OCI-LY7 (cell line): ENCODE measurements around the gene DCLK3.

ENCODE experiments used
- EZH2phosphoT487 ChIP-seq: fragments of 200-600 bp; sonication (generic); IDR thresholded peaks from 2 replicates; pipeline ENCODE4 v1.6.1; 2018; ENCODE audit warnings: low read depth, borderline replicate concordance, mild to moderate bottlenecking, mixed run types, antibody characterized with exemption, low read length, moderate library complexity, mixed read lengths
- TF ChIP-seq, protein P1 (sequence below): fragments of 200-600 bp; sonication (generic); conservative IDR thresholded peaks from 2 replicates; pipeline ENCODE4 v1.5.1; 2014; ENCODE audit warnings: mild to moderate bottlenecking, antibody characterized with exemption, low read length, moderate library complexity, mixed read lengths

DNA sequence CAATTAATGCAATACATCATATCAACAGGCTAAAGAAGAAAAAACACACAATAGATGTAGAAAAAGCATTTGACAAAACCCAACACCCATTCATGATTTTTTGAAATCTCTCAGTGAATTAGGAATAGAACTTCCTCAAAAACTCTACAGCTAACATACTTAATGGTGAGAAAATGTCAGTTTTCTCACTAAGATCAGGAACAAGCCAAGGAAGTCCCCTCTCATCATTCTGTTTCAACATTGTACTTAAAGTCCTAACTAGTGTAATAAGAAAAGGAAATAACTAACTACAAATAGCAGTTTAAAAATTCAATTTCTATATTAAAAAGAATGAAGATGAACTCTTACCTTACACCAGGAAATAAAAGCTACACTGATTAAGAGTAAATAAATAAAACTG, 77.8 kb downstream of the DCLK3 start:
- TF ChIP-seq, protein P1, sequence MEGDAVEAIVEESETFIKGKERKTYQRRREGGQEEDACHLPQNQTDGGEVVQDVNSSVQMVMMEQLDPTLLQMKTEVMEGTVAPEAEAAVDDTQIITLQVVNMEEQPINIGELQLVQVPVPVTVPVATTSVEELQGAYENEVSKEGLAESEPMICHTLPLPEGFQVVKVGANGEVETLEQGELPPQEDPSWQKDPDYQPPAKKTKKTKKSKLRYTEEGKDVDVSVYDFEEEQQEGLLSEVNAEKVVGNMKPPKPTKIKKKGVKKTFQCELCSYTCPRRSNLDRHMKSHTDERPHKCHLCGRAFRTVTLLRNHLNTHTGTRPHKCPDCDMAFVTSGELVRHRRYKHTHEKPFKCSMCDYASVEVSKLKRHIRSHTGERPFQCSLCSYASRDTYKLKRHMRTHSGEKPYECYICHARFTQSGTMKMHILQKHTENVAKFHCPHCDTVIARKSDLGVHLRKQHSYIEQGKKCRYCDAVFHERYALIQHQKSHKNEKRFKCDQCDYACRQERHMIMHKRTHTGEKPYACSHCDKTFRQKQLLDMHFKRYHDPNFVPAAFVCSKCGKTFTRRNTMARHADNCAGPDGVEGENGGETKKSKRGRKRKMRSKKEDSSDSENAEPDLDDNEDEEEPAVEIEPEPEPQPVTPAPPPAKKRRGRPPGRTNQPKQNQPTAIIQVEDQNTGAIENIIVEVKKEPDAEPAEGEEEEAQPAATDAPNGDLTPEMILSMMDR = no peak
- no peak for TF ChIP-seq EZH2phosphoT487
